OCI-LY3 (cell line): Measurements from ENCODE around the gene ZBTB26.

Source experiments
- H2AFZ ChIP-seq: fragments of 200-600, 300-600 bp; shearing (Covaris generic); 2 replicates; pipeline ENCODE4 v1.6.0; 2014; ENCODE audit warnings: antibody characterized with exemption, low read depth, low read length
- H3K27ac ChIP-seq: fragments of 200-600, 300-600 bp; sonication (generic); 2 replicates; pipeline ENCODE4 v1.5.1; 2014; ENCODE audit warnings: mild to moderate bottlenecking, low read length, moderate library complexity, mixed read lengths
- H3K27me3 ChIP-seq: fragments of 200-600, 300-600 bp; sonication (generic); 2 replicates; pipeline ENCODE4 v1.6.1; 2014; ENCODE audit warnings: low read depth, low read length, mixed read lengths
- H3K36me3 ChIP-seq: fragments of 200-600, 300-600 bp; sonication (generic); replicated peaks from 2 replicates; pipeline ENCODE3; 2014; ENCODE audit warnings: low read depth, low read length, mixed read lengths
- H3K4me1 ChIP-seq: fragments of 300-600, 200-600 bp; sonication (generic); 2 replicates; pipeline ENCODE4 v1.6.1; 2014; ENCODE audit warnings: low read length, mixed read lengths
- H3K4me2 ChIP-seq: fragments of 200-600, 300-600 bp; sonication (generic); 2 replicates; pipeline ENCODE4 v1.6.1; 2014; ENCODE audit warnings: low read length, mixed read lengths
- H3K4me3 ChIP-seq: fragments of 300-600, 200-600 bp; sonication (generic); 2 replicates; pipeline ENCODE4 v1.5.1; 2014; ENCODE audit warnings: antibody characterized with exemption, mild to moderate bottlenecking, low read length, moderate library complexity
- H3K79me2 ChIP-seq: fragments of 300-600, 200-600 bp; shearing (Covaris generic); 2 replicates; pipeline ENCODE4 v1.6.1; 2014; ENCODE audit warnings: mild to moderate bottlenecking, low read length, mixed read lengths
- H3K9ac ChIP-seq: fragments of 300-600, 200-600 bp; shearing (Covaris generic); 2 replicates; pipeline ENCODE4 v1.6.0; 2014; ENCODE audit warnings: mild to moderate bottlenecking, low read length, moderate library complexity
- H3K9me3 ChIP-seq: fragments of 200-600, 300-600 bp; shearing (Covaris generic); 2 replicates; pipeline ENCODE4 v1.6.1; 2014; ENCODE audit warnings: low read length, mixed read lengths; ENCODE audit not compliant: insufficient read depth
- H4K20me1 ChIP-seq: fragments of 200-600, 300-600 bp; sonication (generic); 2 replicates; pipeline ENCODE4 v1.6.1; 2016; ENCODE audit warnings: low read length, mixed read lengths; ENCODE audit not compliant: insufficient read depth
- EZH2phosphoT487 ChIP-seq: fragments of 200-600 bp; shearing (Covaris generic); IDR thresholded peaks from 2 replicates; pipeline ENCODE4 v1.6.1; 2018; ENCODE audit warnings: antibody characterized with exemption, mixed run types, low read depth
- TF ChIP-seq, protein P1 (sequence below): fragments of 200-600, 300-600 bp; sonication (generic); IDR thresholded peaks from 2 replicates; pipeline ENCODE4 v1.5.1; 2014; ENCODE audit warnings: antibody characterized with exemption, low read length, low read depth

Gene ZBTB26

DNA sequence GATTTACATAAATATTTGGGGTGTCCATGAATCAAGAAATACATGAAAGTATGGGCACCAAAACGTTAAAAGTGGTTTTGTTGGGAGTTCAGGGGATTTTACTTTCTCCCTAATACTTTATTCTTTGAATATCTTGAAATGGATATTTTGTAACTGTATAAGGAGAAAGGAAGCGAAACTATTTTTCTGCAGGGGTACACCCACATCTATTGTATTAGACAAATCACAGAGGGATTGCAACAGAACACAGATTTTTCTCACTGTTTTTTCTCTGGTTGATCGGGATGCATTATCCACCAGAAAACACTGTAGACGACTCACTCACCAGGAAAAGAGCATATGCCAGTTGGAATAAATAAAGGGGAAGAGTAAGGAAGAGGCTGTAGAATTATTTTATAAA is 8.3 kb upstream of the ZBTB26 start:
- H3K36me3 ChIP-seq: peaks cover 16% of the 10 kb centered on the region
- H4K20me1 ChIP-seq: peaks cover 9% of the 10 kb centered on the region
- H3K79me2 ChIP-seq: peaks cover 57% of the 10 kb centered on the region
- peaks cover 24% of the 10 kb centered on the region for H3K4me1 ChIP-seq
- H3K4me2 ChIP-seq: peak overlapping the region; percentile 87; the same call in 1 of the 2 replicates
- H3K27ac ChIP-seq: no peak overlapping the region
- no peak overlapping the region for H2AFZ ChIP-seq
- no peak overlapping the region for H3K9ac ChIP-seq
- no peaks in the 10 kb centered on the region for H3K27me3 ChIP-seq
- no peak for TF ChIP-seq EZH2phosphoT487
- TF ChIP-seq, protein P1, sequence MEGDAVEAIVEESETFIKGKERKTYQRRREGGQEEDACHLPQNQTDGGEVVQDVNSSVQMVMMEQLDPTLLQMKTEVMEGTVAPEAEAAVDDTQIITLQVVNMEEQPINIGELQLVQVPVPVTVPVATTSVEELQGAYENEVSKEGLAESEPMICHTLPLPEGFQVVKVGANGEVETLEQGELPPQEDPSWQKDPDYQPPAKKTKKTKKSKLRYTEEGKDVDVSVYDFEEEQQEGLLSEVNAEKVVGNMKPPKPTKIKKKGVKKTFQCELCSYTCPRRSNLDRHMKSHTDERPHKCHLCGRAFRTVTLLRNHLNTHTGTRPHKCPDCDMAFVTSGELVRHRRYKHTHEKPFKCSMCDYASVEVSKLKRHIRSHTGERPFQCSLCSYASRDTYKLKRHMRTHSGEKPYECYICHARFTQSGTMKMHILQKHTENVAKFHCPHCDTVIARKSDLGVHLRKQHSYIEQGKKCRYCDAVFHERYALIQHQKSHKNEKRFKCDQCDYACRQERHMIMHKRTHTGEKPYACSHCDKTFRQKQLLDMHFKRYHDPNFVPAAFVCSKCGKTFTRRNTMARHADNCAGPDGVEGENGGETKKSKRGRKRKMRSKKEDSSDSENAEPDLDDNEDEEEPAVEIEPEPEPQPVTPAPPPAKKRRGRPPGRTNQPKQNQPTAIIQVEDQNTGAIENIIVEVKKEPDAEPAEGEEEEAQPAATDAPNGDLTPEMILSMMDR: no peak
- no peaks in the 10 kb centered on the region for H3K9me3 ChIP-seq
- no peak overlapping the region for H3K4me3 ChIP-seq

DNA sequence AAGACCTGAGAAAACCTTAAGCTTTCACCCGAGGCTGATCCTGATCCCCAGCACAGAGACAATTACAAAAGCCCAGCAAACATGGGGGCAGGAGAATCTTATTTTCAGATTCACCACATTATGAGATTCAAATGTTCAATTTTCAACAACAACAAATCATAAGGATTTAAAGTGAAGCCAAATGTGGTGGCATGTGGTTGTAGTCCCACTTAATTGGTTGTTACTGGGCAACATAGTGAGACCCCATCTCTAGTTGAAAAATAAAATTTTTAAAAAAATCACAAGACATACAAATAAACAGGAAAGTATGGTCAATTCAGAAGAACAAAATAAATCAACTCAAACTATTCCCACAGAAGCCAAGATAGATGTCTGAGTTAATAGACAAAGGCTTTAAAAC is 5.6 kb upstream of the ZBTB26 start:
- Histone ChIP-seq H3K9me3 (no peaks in the 10 kb centered on the region), H2AFZ (no peak overlapping the region), H4K20me1 (peaks cover 6% of the 10 kb centered on the region), H3K4me3 (no peak overlapping the region), H3K27ac (no peak overlapping the region), H3K79me2 (peaks cover 57% of the 10 kb centered on the region), H3K36me3 (peaks cover 16% of the 10 kb centered on the region), H3K4me2 (no peak overlapping the region), H3K27me3 (no peaks in the 10 kb centered on the region), H3K4me1 (peaks cover 16% of the 10 kb centered on the region), H3K9ac (no peak overlapping the region)
- TF ChIP-seq EZH2phosphoT487: no peak
- TF ChIP-seq, protein P1: no peak

DNA sequence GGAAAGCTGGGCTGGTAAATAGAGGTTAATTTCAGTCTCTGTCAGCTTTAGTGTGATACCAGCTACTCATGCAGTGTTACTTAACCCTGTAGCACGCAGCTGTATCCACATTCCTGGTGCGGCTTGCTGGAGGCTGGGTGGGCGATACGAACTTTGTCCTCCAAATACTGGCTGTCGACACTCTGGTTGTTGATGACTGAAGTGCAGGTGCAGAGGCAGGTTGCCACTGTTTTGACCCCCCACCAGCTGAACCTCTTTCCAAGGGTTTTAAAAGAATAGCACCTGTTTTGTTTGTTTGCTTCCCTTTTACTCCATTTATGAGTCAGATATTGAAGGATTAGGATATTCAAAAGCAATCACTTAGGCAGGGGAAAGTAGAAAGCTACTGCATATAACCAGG is 5.2 kb upstream of the ZBTB26 start:
- H3K79me2 ChIP-seq: peaks cover 57% of the 10 kb centered on the region
- H3K27ac ChIP-seq: no peak overlapping the region

DNA sequence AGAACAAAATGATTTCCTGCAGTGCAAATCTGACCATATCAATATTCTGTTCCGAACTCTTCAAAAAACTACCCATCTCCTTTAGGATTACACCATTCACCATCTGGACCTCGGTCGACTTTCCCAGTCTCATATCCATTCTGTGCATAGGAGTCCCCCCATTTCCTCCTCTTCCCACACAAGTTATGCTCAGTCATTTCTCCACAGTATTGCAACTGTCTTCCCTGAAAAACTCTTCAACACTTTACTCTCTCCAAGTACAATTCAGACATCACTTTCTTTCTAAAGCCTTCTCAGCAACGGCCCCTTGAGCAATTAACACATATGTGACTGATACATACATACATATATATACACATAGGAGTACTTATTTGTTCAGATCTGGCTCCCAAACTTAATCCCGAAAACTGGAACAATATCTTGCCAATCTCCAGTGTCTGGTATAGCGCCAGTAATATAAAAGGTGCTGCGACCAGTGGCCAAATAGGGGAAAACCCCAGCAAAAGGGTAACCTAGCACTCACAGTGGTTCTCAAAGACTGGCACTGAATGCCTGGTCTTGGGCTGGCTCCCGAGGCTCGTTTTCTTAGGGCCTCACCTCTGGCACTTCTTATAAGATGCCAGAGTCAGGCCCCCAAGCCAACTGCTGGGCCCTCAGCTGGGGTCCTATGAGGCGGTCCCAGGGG is 629 bp downstream of the ZBTB26 start:
- Histone ChIP-seq H3K4me3 (peak overlapping the region; percentile 94), H4K20me1 (no peaks in the 10 kb centered on the region), H3K9me3 (no peaks in the 10 kb centered on the region; the same call in 1 of the 2 replicates), H2AFZ (no peak overlapping the region), H3K4me1 (peaks cover 18% of the 10 kb centered on the region), H3K27ac (peak overlapping the region; percentile 82), H3K4me2 (peak overlapping the region; percentile 76), H3K27me3 (no peaks in the 10 kb centered on the region), H3K79me2 (peaks cover 82% of the 10 kb centered on the region), H3K36me3 (peaks cover 6% of the 10 kb centered on the region), H3K9ac (peak overlapping the region; percentile 87)
- TF ChIP-seq, protein P1: no peak
- no peak for TF ChIP-seq EZH2phosphoT487

More for the DNA sequence above, 5.2 kb upstream of the ZBTB26 start:
- Histone ChIP-seq H4K20me1 (peaks cover 2% of the 10 kb centered on the region; the same call in 1 of the 2 replicates), H3K36me3 (peaks cover 16% of the 10 kb centered on the region), H3K9ac (no peak overlapping the region), H3K4me1 (peaks cover 15% of the 10 kb centered on the region), H3K27me3 (no peaks in the 10 kb centered on the region), H3K4me2 (no peak overlapping the region), H3K4me3 (no peak overlapping the region), H3K9me3 (no peaks in the 10 kb centered on the region), H2AFZ (no peak overlapping the region)
- TF ChIP-seq EZH2phosphoT487: no peak
- TF ChIP-seq, protein P1: no peak
